K562 (cell line): ENCODE results near the gene PUM1.

Experiments
- HDAC2 ChIP-seq: fragments of 450-650 bp; IDR thresholded peaks from 2 replicates; pipeline ENCODE4 v1.6.1; 2016; ENCODE audit warnings: mild to moderate bottlenecking
- ZNF121 ChIP-seq: sonication (generic); formaldehyde crosslinking; conservative IDR thresholded peaks from 2 replicates; pipeline ENCODE4 v1.8.0; 2022; ENCODE audit warnings: missing genetic modification reagents

- no peak for TF ChIP-seq ZNF121 (CRISPR knock-in tag)
- TF ChIP-seq HDAC2: no peak
Observed at GRCh38 chr1:31007462-31007991, 58.0 kb downstream of the PUM1 start.
